Activated CD8-positive, alpha-beta memory T cell treated with anti-CD3 and anti-CD28 coated beads, Interleukin-2, amount 50 U/mL, for 48 hours (primary cell): ENCODE results near the gene TTC36.
"Not testable (repeated sequence)": the region's sequence is repeated elsewhere in the genome, so short reads cannot be mapped to it uniquely, and the experiment has no call there.

Experiments used
- DNase-seq: peaks from one replicate; pipeline ENCODE4 v3.0.0-alpha.2; 2020

The TTC36 gene

GRCh38 chr11:118527109-118527508 is at the start of gene TTC36:
Gene TTC36 (plus strand): TSS chr11:118527474. CDS start chr11:118527495, 21 bp downstream.
- no peak for DNase-seq

GRCh38 chr11:118481238-118481637 is 46.0 kb upstream of the TTC36 start:
- not testable (repeated sequence) for DNase-seq

- no peak for DNase-seq
Observed at GRCh38 chr11:118484405-118484804, 42.9 kb upstream of the TTC36 start.

GRCh38 chr11:118485273-118485672 is 42.0 kb upstream of the TTC36 start:
- DNase-seq, result no peak

GRCh38 chr11:118488480-118489109 is 38.7 kb upstream of the TTC36 start:
- DNase-seq, result peak; percentile 88

GRCh38 chr11:118491041-118491440 is 36.2 kb upstream of the TTC36 start:
- no peak for DNase-seq

GRCh38 chr11:118497831-118498230 is 29.4 kb upstream of the TTC36 start:
- no peak for DNase-seq

- no peak for DNase-seq
Observed at GRCh38 chr11:118503216-118503615, 24.1 kb upstream of the TTC36 start.

GRCh38 chr11:118511601-118512000 is 15.7 kb upstream of the TTC36 start:
- DNase-seq, result no peak

- DNase-seq, result no peak
Observed at GRCh38 chr11:118514103-118514502, 13.2 kb upstream of the TTC36 start.

GRCh38 chr11:118519549-118519948 is 7.7 kb upstream of the TTC36 start:
- no peak for DNase-seq

- no peak for DNase-seq
Observed at GRCh38 chr11:118521892-118522311, 5.4 kb upstream of the TTC36 start.

- no peak for DNase-seq
Observed at GRCh38 chr11:118522571-118523072, 4.7 kb upstream of the TTC36 start.

- DNase-seq, result no peak
Observed at GRCh38 chr11:118524356-118524755, 2.9 kb upstream of the TTC36 start.

GRCh38 chr11:118524757-118525470 is 2.4 kb upstream of the TTC36 start:
- DNase-seq, result no peak

- no peak for DNase-seq
Observed at GRCh38 chr11:118526688-118527087, 586 bp upstream of the TTC36 start.

GRCh38 chr11:118528511-118528910 is 1.2 kb downstream of the TTC36 start:
- no peak for DNase-seq

GRCh38 chr11:118529584-118530175 is 2.4 kb downstream of the TTC36 start:
- no peak for DNase-seq

GRCh38 chr11:118530180-118530682 is 3.0 kb downstream of the TTC36 start:
- DNase-seq, result no peak

- DNase-seq, result peak; percentile 86
Observed at GRCh38 chr11:118530683-118531596, 3.7 kb downstream of the TTC36 start, which contains the start of gene TMEM25. Gene TMEM25 (plus strand): TSS chr11:118531192. CDS start chr11:118531802, 610 bp downstream.

GRCh38 chr11:118531597-118532084 is 4.4 kb downstream of the TTC36 start:
- no peak for DNase-seq

GRCh38 chr11:118532091-118532490 is 4.8 kb downstream of the TTC36 start:
- DNase-seq, result no peak
